NT2/D1 (cell line): ENCODE data around the gene DMTF1.

Experiments
- DNase-seq: peaks from one replicate; pipeline ENCODE4 v3.0.0-alpha.2; 2011; ENCODE audit warnings: low read depth, low spot score
- H3K27me3 ChIP-seq: 2 replicates; pipeline ENCODE4 v1.6.0; 2011; ENCODE audit warnings: mild to moderate bottlenecking; ENCODE audit not compliant: insufficient read length, insufficient read depth
- H3K36me3 ChIP-seq: 2 replicates; pipeline ENCODE4 v1.6.1; 2011; ENCODE audit warnings: mild to moderate bottlenecking, low read length, mixed read lengths; ENCODE audit not compliant: insufficient read depth, insufficient read length
- H3K4me1 ChIP-seq: 2 replicates; pipeline ENCODE4 v1.5.1; 2011; ENCODE audit not compliant: insufficient read depth, insufficient read length
- H3K4me3 ChIP-seq: 2 replicates; pipeline ENCODE4 v1.5.1; 2011; ENCODE audit warnings: low read depth; ENCODE audit not compliant: insufficient read length
- H3K9ac ChIP-seq: 2 replicates; pipeline ENCODE4 v1.6.0; 2011; ENCODE audit warnings: low read depth; ENCODE audit not compliant: insufficient read length
- H3K9me3 ChIP-seq: 2 replicates; pipeline ENCODE4 v1.5.1; 2011; ENCODE audit warnings: mild to moderate bottlenecking, low read length; ENCODE audit not compliant: insufficient read depth
- SUZ12 ChIP-seq: IDR thresholded peaks from 2 replicates; pipeline ENCODE4 v1.6.1; 2011; ENCODE audit not compliant: insufficient read length, insufficient read depth; ENCODE audit errors: extremely low read depth
- YY1 ChIP-seq: IDR thresholded peaks from 2 replicates; pipeline ENCODE4 v1.6.1; 2011; ENCODE audit not compliant: insufficient read length, insufficient read depth
- ZNF274 ChIP-seq: IDR thresholded peaks from 2 replicates; pipeline ENCODE4 v1.6.1; 2011; ENCODE audit warnings: mild to moderate bottlenecking, low read depth, low read length

The DMTF1 gene

GRCh38 chr7:87209295-87209924 lies 57.2 kb downstream of the DMTF1 start:
- Histone ChIP-seq H3K4me3 (no peak overlapping the region), H3K9me3 (peaks cover 27% of the 10 kb centered on the region; the same call in 1 of the 2 replicates), H3K4me1 (no peaks in the 10 kb centered on the region), H3K27me3 (no peaks in the 10 kb centered on the region), H3K36me3 (peaks cover 19% of the 10 kb centered on the region), H3K9ac (no peak overlapping the region)
- TF ChIP-seq ZNF274, result no peak
- TF ChIP-seq YY1, result no peak
- no peak for TF ChIP-seq SUZ12
- no peak for DNase-seq

- Histone ChIP-seq H3K4me3 (no peak overlapping the region), H3K27me3 (no peaks in the 10 kb centered on the region), H3K9me3 (peaks cover 16% of the 10 kb centered on the region; the same call in 1 of the 2 replicates), H3K9ac (no peak overlapping the region), H3K36me3 (peaks cover 23% of the 10 kb centered on the region), H3K4me1 (no peaks in the 10 kb centered on the region)
- TF ChIP-seq ZNF274, result no peak
- TF ChIP-seq SUZ12, result no peak
- TF ChIP-seq YY1, result no peak
- DNase-seq, result no peak
These were observed 58.3 kb downstream of the DMTF1 start for GRCh38 chr7:87210506-87210905.

GRCh38 chr7:87212498-87212897 lies 60.2 kb downstream of the DMTF1 start:
- H3K9me3 ChIP-seq, result no peaks in the 10 kb centered on the region; the same call in 1 of the 2 replicates
- H3K9ac ChIP-seq, result no peak overlapping the region
- no peaks in the 10 kb centered on the region for H3K4me1 ChIP-seq
- H3K4me3 ChIP-seq, result no peak overlapping the region
- H3K27me3 ChIP-seq, result no peaks in the 10 kb centered on the region
- peaks cover 22% of the 10 kb centered on the region for H3K36me3 ChIP-seq
- TF ChIP-seq ZNF274 (no peak), SUZ12 (no peak)
- no peak for DNase-seq

- Histone ChIP-seq H3K27me3 (no peaks in the 10 kb centered on the region), H3K36me3 (peaks cover 29% of the 10 kb centered on the region), H3K4me1 (no peaks in the 10 kb centered on the region), H3K4me3 (no peak overlapping the region), H3K9me3 (no peaks in the 10 kb centered on the region; the same call in 1 of the 2 replicates), H3K9ac (no peak overlapping the region)
- no peak for DNase-seq
- TF ChIP-seq YY1 (no peak), SUZ12 (no peak), ZNF274 (no peak)
These were observed 61.0 kb downstream of the DMTF1 start for GRCh38 chr7:87213252-87213651.

GRCh38 chr7:87213811-87214210 lies 61.6 kb downstream of the DMTF1 start:
- TF ChIP-seq ZNF274 (no peak), YY1 (no peak), SUZ12 (no peak)
- no peak overlapping the region for H3K9ac ChIP-seq
- H3K9me3 ChIP-seq, result no peaks in the 10 kb centered on the region; the same call in 1 of the 2 replicates
- no peak for DNase-seq
- no peaks in the 10 kb centered on the region for H3K4me1 ChIP-seq
- H3K4me3 ChIP-seq, result no peak overlapping the region
- no peaks in the 10 kb centered on the region for H3K27me3 ChIP-seq
- peaks cover 30% of the 10 kb centered on the region for H3K36me3 ChIP-seq

GRCh38 chr7:87215046-87215445 lies 62.8 kb downstream of the DMTF1 start:
- no peak overlapping the region for H3K9ac ChIP-seq
- H3K4me3 ChIP-seq, result no peak overlapping the region
- H3K9me3 ChIP-seq, result no peaks in the 10 kb centered on the region; the same call in 1 of the 2 replicates
- DNase-seq, result no peak
- no peaks in the 10 kb centered on the region for H3K4me1 ChIP-seq
- TF ChIP-seq ZNF274 (no peak), YY1 (no peak), SUZ12 (no peak)
- H3K27me3 ChIP-seq, result no peaks in the 10 kb centered on the region
- peaks cover 30% of the 10 kb centered on the region for H3K36me3 ChIP-seq

- Histone ChIP-seq H3K36me3 (peaks cover 18% of the 10 kb centered on the region), H3K9ac (no peak overlapping the region), H3K4me1 (no peaks in the 10 kb centered on the region), H3K27me3 (peaks cover 15% of the 10 kb centered on the region), H3K4me3 (no peak overlapping the region), H3K9me3 (no peaks in the 10 kb centered on the region)
- TF ChIP-seq SUZ12, result no peak
- no peak for TF ChIP-seq ZNF274
- TF ChIP-seq YY1, result no peak
- DNase-seq, result no peak
These were observed 64.7 kb downstream of the DMTF1 start for GRCh38 chr7:87216701-87217508.
